Adipocyte (in vitro differentiated cells): ENCODE data around the gene SFXN5.

Experiments used
- DNase-seq: peaks from one replicate; pipeline ENCODE4 v3.0.0-alpha.2; 2015; ENCODE audit warnings: low read depth
- H3K27me3 ChIP-seq: replicated peaks from 2 replicates; pipeline ENCODE4 v1.7.0; 2013; ENCODE audit warnings: mild to moderate bottlenecking, low read length, moderate library complexity; ENCODE audit not compliant: control insufficient read depth, insufficient read depth
- H3K36me3 ChIP-seq: 2 replicates; pipeline ENCODE4 v1.7.0; 2013; ENCODE audit warnings: low read length, mild to moderate bottlenecking, moderate library complexity; ENCODE audit not compliant: control insufficient read depth, insufficient read depth, severe bottlenecking
- H3K4me1 ChIP-seq: 2 replicates; pipeline ENCODE4 v1.7.0; 2013; ENCODE audit warnings: mild to moderate bottlenecking, low read length, moderate library complexity; ENCODE audit not compliant: control insufficient read depth, insufficient read depth
- H3K4me3 ChIP-seq: 2 replicates; pipeline ENCODE4 v1.7.0; 2013; ENCODE audit warnings: mild to moderate bottlenecking, low read length, moderate library complexity
- H3K9ac ChIP-seq: 2 replicates; pipeline ENCODE4 v1.7.0; 2013; ENCODE audit warnings: mild to moderate bottlenecking, low read length, moderate library complexity
- H3K9me3 ChIP-seq: 2 replicates; pipeline ENCODE4 v1.7.0; 2013; ENCODE audit warnings: mild to moderate bottlenecking, low read length, moderate library complexity; ENCODE audit not compliant: control insufficient read depth

The SFXN5 gene

GRCh38 chr2:73021371-73022010, 50.0 kb downstream of the SFXN5 start:
- Histone ChIP-seq H3K4me1 (peaks cover 10% of the 10 kb centered on the region), H3K36me3 (peaks cover 8% of the 10 kb centered on the region), H3K9me3 (no peaks in the 10 kb centered on the region), H3K9ac (no peak overlapping the region), H3K4me3 (no peak overlapping the region), H3K27me3 (no peaks in the 10 kb centered on the region)
- DNase-seq, result no peak

- Histone ChIP-seq H3K9ac (no peak overlapping the region), H3K36me3 (peaks cover 8% of the 10 kb centered on the region), H3K4me1 (peaks cover 10% of the 10 kb centered on the region), H3K4me3 (no peak overlapping the region), H3K9me3 (no peaks in the 10 kb centered on the region), H3K27me3 (no peaks in the 10 kb centered on the region)
- DNase-seq, result peak; percentile 72
Measured at GRCh38 chr2:73020657-73021370, 50.7 kb downstream of the SFXN5 start.

- DNase-seq, result no peak
- Histone ChIP-seq H3K4me1 (peaks cover 10% of the 10 kb centered on the region), H3K27me3 (no peaks in the 10 kb centered on the region), H3K9ac (no peak overlapping the region), H3K4me3 (no peak overlapping the region), H3K36me3 (peaks cover 8% of the 10 kb centered on the region), H3K9me3 (no peaks in the 10 kb centered on the region)
Measured at GRCh38 chr2:73020306-73020656, 51.2 kb downstream of the SFXN5 start.

- peak; percentile 62 for DNase-seq
- peaks cover 8% of the 10 kb centered on the region for H3K36me3 ChIP-seq
- no peak overlapping the region for H3K9ac ChIP-seq
- H3K9me3 ChIP-seq, result no peaks in the 10 kb centered on the region
- no peak overlapping the region for H3K4me3 ChIP-seq
- peaks cover 10% of the 10 kb centered on the region for H3K4me1 ChIP-seq
- no peaks in the 10 kb centered on the region for H3K27me3 ChIP-seq
Measured at GRCh38 chr2:73018188-73018825, 53.2 kb downstream of the SFXN5 start.

- Histone ChIP-seq H3K9me3 (peaks cover 4% of the 10 kb centered on the region), H3K36me3 (peaks cover 3% of the 10 kb centered on the region), H3K4me1 (no peaks in the 10 kb centered on the region), H3K9ac (no peak overlapping the region), H3K27me3 (no peaks in the 10 kb centered on the region), H3K4me3 (no peak overlapping the region)
- DNase-seq, result peak; percentile 73
Measured at GRCh38 chr2:73013936-73014335, 57.6 kb downstream of the SFXN5 start.

GRCh38 chr2:73009177-73009839, 62.2 kb downstream of the SFXN5 start:
- H3K4me3 ChIP-seq, result no peak overlapping the region
- H3K9ac ChIP-seq, result no peak overlapping the region
- H3K9me3 ChIP-seq, result peaks cover 4% of the 10 kb centered on the region
- no peak for DNase-seq
- no peaks in the 10 kb centered on the region for H3K27me3 ChIP-seq
- no peaks in the 10 kb centered on the region for H3K4me1 ChIP-seq
- H3K36me3 ChIP-seq, result peaks cover 5% of the 10 kb centered on the region

- no peaks in the 10 kb centered on the region for H3K27me3 ChIP-seq
- H3K4me3 ChIP-seq, result no peak overlapping the region
- H3K4me1 ChIP-seq, result no peaks in the 10 kb centered on the region
- H3K9me3 ChIP-seq, result peaks cover 4% of the 10 kb centered on the region
- H3K9ac ChIP-seq, result no peak overlapping the region
- H3K36me3 ChIP-seq, result peaks cover 5% of the 10 kb centered on the region
- no peak for DNase-seq
Measured at GRCh38 chr2:73008766-73009135, 62.8 kb downstream of the SFXN5 start.

- H3K9ac ChIP-seq, result no peak overlapping the region
- H3K4me1 ChIP-seq, result no peaks in the 10 kb centered on the region
- peaks cover 5% of the 10 kb centered on the region for H3K36me3 ChIP-seq
- no peak overlapping the region for H3K4me3 ChIP-seq
- H3K9me3 ChIP-seq, result peaks cover 4% of the 10 kb centered on the region
- DNase-seq, result no peak
- H3K27me3 ChIP-seq, result no peaks in the 10 kb centered on the region
Measured at GRCh38 chr2:73007991-73008765, 63.3 kb downstream of the SFXN5 start.

- Histone ChIP-seq H3K4me1 (no peaks in the 10 kb centered on the region), H3K9me3 (peaks cover 4% of the 10 kb centered on the region), H3K4me3 (no peak overlapping the region), H3K36me3 (peaks cover 5% of the 10 kb centered on the region), H3K27me3 (no peaks in the 10 kb centered on the region), H3K9ac (no peak overlapping the region)
- no peak for DNase-seq
Measured at GRCh38 chr2:73006969-73007710, 64.4 kb downstream of the SFXN5 start.

- no peaks in the 10 kb centered on the region for H3K9me3 ChIP-seq
- peaks cover 9% of the 10 kb centered on the region for H3K36me3 ChIP-seq
- no peak overlapping the region for H3K9ac ChIP-seq
- H3K4me3 ChIP-seq, result no peak overlapping the region
- no peaks in the 10 kb centered on the region for H3K4me1 ChIP-seq
- DNase-seq, result no peak
- H3K27me3 ChIP-seq, result no peaks in the 10 kb centered on the region
Measured at GRCh38 chr2:73004889-73005596, 66.5 kb downstream of the SFXN5 start.
